HPDE6-E6E7 (cell line): ENCODE measurements around the gene RRAGD.
"Not testable (repeated sequence)": the region's sequence is repeated elsewhere in the genome, so short reads cannot be mapped to it uniquely, and the experiment has no call there.

ENCODE experiments used
- DNase-seq: peaks from one replicate; pipeline ENCODE4 v3.0.0; 2011; ENCODE audit warnings: missing footprints; ENCODE audit errors: extremely low spot score

The RRAGD gene

GRCh38 chr6:89411145-89412070, 665 bp downstream of the RRAGD start:
- DNase-seq: no peak

- DNase-seq: no peak
Measured at GRCh38 chr6:89410788-89411144, 1.3 kb downstream of the RRAGD start.

- no peak for DNase-seq
Measured at GRCh38 chr6:89410231-89410761, 1.8 kb downstream of the RRAGD start.

GRCh38 chr6:89409461-89410035, 2.5 kb downstream of the RRAGD start:
- no peak for DNase-seq

- no peak for DNase-seq
Measured at GRCh38 chr6:89406141-89406540, 5.9 kb downstream of the RRAGD start.

GRCh38 chr6:89404512-89404911, 7.6 kb downstream of the RRAGD start:
- DNase-seq: no peak

- DNase-seq: no peak
Measured at GRCh38 chr6:89402776-89403175, 9.3 kb downstream of the RRAGD start.

GRCh38 chr6:89400912-89401399, 11.1 kb downstream of the RRAGD start:
- no peak for DNase-seq

- no peak for DNase-seq
Measured at GRCh38 chr6:89400050-89400449, 12.0 kb downstream of the RRAGD start.

- DNase-seq: no peak
Measured at GRCh38 chr6:89398762-89399525, 13.1 kb downstream of the RRAGD start.

GRCh38 chr6:89397884-89398283, 14.2 kb downstream of the RRAGD start:
- not testable (repeated sequence) for DNase-seq

- no peak for DNase-seq
Measured at GRCh38 chr6:89393659-89394058, 18.4 kb downstream of the RRAGD start.

- DNase-seq: no peak
Measured at GRCh38 chr6:89392823-89393222, 19.2 kb downstream of the RRAGD start.

GRCh38 chr6:89388846-89389245, 23.2 kb downstream of the RRAGD start:
- no peak for DNase-seq

- no peak for DNase-seq
Measured at GRCh38 chr6:89387516-89388201, 24.4 kb downstream of the RRAGD start.

- DNase-seq: no peak
Measured at GRCh38 chr6:89386917-89387491, 25.1 kb downstream of the RRAGD start.

- DNase-seq: no peak
Measured at GRCh38 chr6:89385846-89386245, 26.2 kb downstream of the RRAGD start.

- peak; percentile 77 for DNase-seq
Measured at GRCh38 chr6:89385156-89385667, 26.9 kb downstream of the RRAGD start.

GRCh38 chr6:89381031-89381430, 31.0 kb downstream of the RRAGD start:
- DNase-seq: no peak

GRCh38 chr6:89379281-89379680, 32.8 kb downstream of the RRAGD start:
- no peak for DNase-seq

- no peak for DNase-seq
Measured at GRCh38 chr6:89378628-89379027, 33.4 kb downstream of the RRAGD start.
